HCEC 1CT (cell line): ENCODE measurements around the gene SLC25A25.
"Not testable (repeated sequence)": the region's sequence is repeated elsewhere in the genome, so short reads cannot be mapped to it uniquely, and the experiment has no call there.

Experiments
- DNase-seq: peaks from one replicate; pipeline ENCODE4 v3.0.0-alpha.2; 2017

SLC25A25 gene

GRCh38 chr9:128098297-128099230 is 30.5 kb downstream of the SLC25A25 start:
- DNase-seq, result peak; percentile 93

- no peak for DNase-seq
Observed at GRCh38 chr9:128099231-128099931, 31.3 kb downstream of the SLC25A25 start.

- DNase-seq, result no peak
Observed at GRCh38 chr9:128099932-128100491, 32.0 kb downstream of the SLC25A25 start.

- no peak for DNase-seq
Observed at GRCh38 chr9:128100581-128100980, 32.5 kb downstream of the SLC25A25 start.

- DNase-seq, result no peak
Observed at GRCh38 chr9:128101231-128101661, 33.2 kb downstream of the SLC25A25 start.

GRCh38 chr9:128101690-128102089 is 33.7 kb downstream of the SLC25A25 start:
- no peak for DNase-seq

- DNase-seq, result no peak
Observed at GRCh38 chr9:128102196-128102595, 34.2 kb downstream of the SLC25A25 start.

GRCh38 chr9:128102861-128103588 is 35.0 kb downstream of the SLC25A25 start:
- no peak for DNase-seq

- no peak for DNase-seq
Observed at GRCh38 chr9:128103589-128103962, 35.5 kb downstream of the SLC25A25 start.

GRCh38 chr9:128104171-128104618 is 36.2 kb downstream of the SLC25A25 start:
- DNase-seq, result no peak

- DNase-seq, result no peak
Observed at GRCh38 chr9:128105538-128106175, 37.6 kb downstream of the SLC25A25 start.

- no peak for DNase-seq
Observed at GRCh38 chr9:128106181-128106939, 38.3 kb downstream of the SLC25A25 start.

- DNase-seq, result no peak
Observed at GRCh38 chr9:128106940-128107467, 39.0 kb downstream of the SLC25A25 start.

- no peak for DNase-seq
Observed at GRCh38 chr9:128107468-128108268, 39.6 kb downstream of the SLC25A25 start.

- no peak for DNase-seq
Observed at GRCh38 chr9:128108269-128109049, 40.4 kb downstream of the SLC25A25 start.

GRCh38 chr9:128109050-128109709 is 41.1 kb downstream of the SLC25A25 start:
- no peak for DNase-seq

- not testable (repeated sequence) for DNase-seq
Observed at GRCh38 chr9:128111726-128112125, 43.7 kb downstream of the SLC25A25 start.

GRCh38 chr9:128113526-128114325 is 45.7 kb downstream of the SLC25A25 start:
- no peak for DNase-seq
